Mesenchymal stem cell (in vitro differentiated cells and primary cell): ENCODE data around the gene GRK2.

Source experiments
- DNase-seq: peaks from one replicate; pipeline ENCODE4 v3.0.0-alpha.2; 2013
- H2AFZ ChIP-seq: one replicate; pipeline ENCODE4 v1.6.1; 2013; ENCODE audit warnings: low read depth, mild to moderate bottlenecking, control low read depth, inconsistent platforms, low read length, moderate library complexity
- H2AK5ac ChIP-seq: 2 replicates; pipeline ENCODE4 v1.6.1; 2013; ENCODE audit warnings: low read length, moderate library complexity, mild to moderate bottlenecking, inconsistent platforms; ENCODE audit not compliant: severe bottlenecking
- H2BK120ac ChIP-seq: one replicate; pipeline ENCODE4 v1.6.1; 2013; ENCODE audit warnings: low read depth, mild to moderate bottlenecking, inconsistent platforms, low read length, moderate library complexity
- H2BK12ac ChIP-seq, 2 experiments: one replicate each; pipeline ENCODE4 v1.6.1; 2013; ENCODE audit warnings: inconsistent platforms in 2 of 2, low read length in 2 of 2, mild to moderate bottlenecking in 2 of 2, moderate library complexity in 2 of 2, control low read depth in 1 of 2
- H2BK15ac ChIP-seq: one replicate; pipeline ENCODE4 v1.6.1; 2013; ENCODE audit warnings: mild to moderate bottlenecking, low read depth, inconsistent platforms; ENCODE audit not compliant: poor library complexity, severe bottlenecking
- H2BK5ac ChIP-seq: 2 replicates; pipeline ENCODE4 v1.6.1; 2013; ENCODE audit warnings: low read depth, mild to moderate bottlenecking, low read length, control low read depth, inconsistent platforms; ENCODE audit not compliant: poor library complexity, severe bottlenecking
- H3K14ac ChIP-seq, 2 experiments: one replicate each; pipeline ENCODE4 v1.6.1; 2013; ENCODE audit warnings: inconsistent platforms in 2 of 2, low read length in 2 of 2, control low read depth in 1 of 2, mild to moderate bottlenecking in 1 of 2, moderate library complexity in 1 of 2
- H3K18ac ChIP-seq, 2 experiments: one replicate each; pipeline ENCODE4 v1.6.1; 2013; ENCODE audit warnings: inconsistent platforms in 2 of 2, low read length in 2 of 2, control low read depth in 1 of 2, low read depth in 1 of 2, mild to moderate bottlenecking in 1 of 2
- H3K23ac ChIP-seq, 2 experiments: one replicate each; pipeline ENCODE4 v1.6.1; 2013; ENCODE audit warnings: inconsistent platforms in 2 of 2, low read length in 2 of 2, mild to moderate bottlenecking in 2 of 2, moderate library complexity in 2 of 2, control low read depth in 1 of 2
- H3K27ac ChIP-seq: 2 replicates; pipeline ENCODE4 v1.5.1; 2013; ENCODE audit warnings: mild to moderate bottlenecking, moderate library complexity, low read length, control low read depth, inconsistent platforms; ENCODE audit not compliant: poor library complexity, severe bottlenecking
- H3K27me3 ChIP-seq, 2 experiments: 2 replicates each; pipeline versions ENCODE4 v1.6.1 to v1.7.0; 2013; ENCODE audit warnings: low read length in 2 of 2, mild to moderate bottlenecking in 2 of 2, moderate library complexity in 2 of 2, control low read depth in 1 of 2, inconsistent platforms in 1 of 2; ENCODE audit not compliant: control insufficient read depth in 1 of 2, insufficient read depth in 1 of 2
- H3K36me3 ChIP-seq, 2 experiments: 2 replicates each; pipeline versions ENCODE4 v1.6.1 to v1.7.0; 2013; ENCODE audit warnings: low read length in 2 of 2, control low read depth in 1 of 2, inconsistent platforms in 1 of 2, low read depth in 1 of 2, mild to moderate bottlenecking in 1 of 2; ENCODE audit not compliant: insufficient read depth in 2 of 2, control insufficient read depth in 1 of 2
- H3K4ac ChIP-seq, 2 experiments: one replicate each; pipeline ENCODE4 v1.6.1; 2013; ENCODE audit warnings: inconsistent platforms in 2 of 2, low read length in 2 of 2, mild to moderate bottlenecking in 2 of 2, moderate library complexity in 2 of 2, control low read depth in 1 of 2, low read depth in 1 of 2
- H3K4me1 ChIP-seq: 2 replicates; pipeline ENCODE4 v1.6.1; 2013; ENCODE audit warnings: low read depth, low read length, control low read depth; ENCODE audit not compliant: control insufficient read depth, insufficient read depth
- H3K4me2 ChIP-seq: 2 replicates; pipeline ENCODE4 v1.6.1; 2013; ENCODE audit warnings: low read length, mild to moderate bottlenecking, inconsistent platforms; ENCODE audit not compliant: poor library complexity, severe bottlenecking
- H3K4me3 ChIP-seq, 2 experiments: 2 replicates each; pipeline versions ENCODE4 v1.5.1 to v1.7.0; 2013; ENCODE audit warnings: low read length in 2 of 2, mild to moderate bottlenecking in 2 of 2, control low read depth in 1 of 2, low read depth in 1 of 2; ENCODE audit not compliant: insufficient read depth in 1 of 2
- H3K79me1 ChIP-seq: replicated peaks from 2 replicates; pipeline ENCODE4 v1.6.1; 2013; ENCODE audit warnings: mild to moderate bottlenecking, control low read depth, low read length, inconsistent platforms; ENCODE audit not compliant: poor library complexity, severe bottlenecking
- H3K9ac ChIP-seq: 2 replicates; pipeline ENCODE4 v1.7.0; 2013; ENCODE audit warnings: mild to moderate bottlenecking, low read length, moderate library complexity
- H3K9me3 ChIP-seq: 2 replicates; pipeline ENCODE4 v1.7.0; 2013; ENCODE audit warnings: mild to moderate bottlenecking, low read length; ENCODE audit not compliant: control insufficient read depth
- H4K8ac ChIP-seq: one replicate; pipeline ENCODE4 v1.6.1; 2013; ENCODE audit warnings: inconsistent platforms, mild to moderate bottlenecking, low read length, moderate library complexity
- H4K91ac ChIP-seq: one replicate; pipeline ENCODE4 v1.6.1; 2013; ENCODE audit warnings: mild to moderate bottlenecking, low read length, inconsistent platforms
- WGBS: methylation state at CpG from one replicate; pipeline ENCODE4 v1.1.7; 2013; ENCODE audit warnings: mixed read lengths; 5-methylcytosine and 5-hydroxymethylcytosine counted together

The GRK2 gene

GRCh38 chr11:67302571-67303131 is 36.4 kb downstream of the GRK2 start:
- DNase-seq: peak; percentile 64

GRCh38 chr11:67303132-67303834 is 37.0 kb downstream of the GRK2 start, which contains the start of gene SSH3:
SSH3 (plus strand) TSS chr11:67303530; CDS start chr11:67303626, 96 bp downstream.
- Histone ChIP-seq H3K36me3 (peaks cover 44 to 54% of the 10 kb centered on the region in 2 experiments), H3K23ac (peak within 1 kb of the TSS in 1 of 2 experiments; percentile 95), H4K8ac (peak within 1 kb of the TSS; percentile 83), H3K27ac (peak within 1 kb of the TSS; percentile 37), H3K4me2 (peak within 1 kb of the TSS; percentile 88), H3K9me3 (no peaks in the 10 kb centered on the region), H4K91ac (peak within 1 kb of the TSS; percentile 92), H2AFZ (peak within 1 kb of the TSS; percentile 67), H3K4me1 (peaks cover 35% of the 10 kb centered on the region), H3K4ac (peak within 1 kb of the TSS; percentile 92 to 93), H3K18ac (peak within 1 kb of the TSS; percentile 90 to 96), H3K4me3 (peak within 1 kb of the TSS; percentile 86 to 90), H2BK15ac (peak within 1 kb of the TSS; percentile 92), H3K14ac (peak within 1 kb of the TSS in 1 of 2 experiments; percentile 97), H2BK12ac (peak within 1 kb of the TSS; percentile 77 to 83), H2BK120ac (peak within 1 kb of the TSS; percentile 68), H3K9ac (peak within 1 kb of the TSS; percentile 82), H3K27me3 (no peaks in the 10 kb centered on the region), H2BK5ac (peak within 1 kb of the TSS; percentile 49), H2AK5ac (peak within 1 kb of the TSS; percentile 33), H3K79me1 (peaks cover 31% of the 10 kb centered on the region)
- 2% methylated on average over 64 of the region's 65 CpGs for WGBS
- peak; percentile 65 for DNase-seq

More at GRCh38 chr11:67302571-67303131, 36.4 kb downstream of the GRK2 start:
- Histone ChIP-seq H4K91ac (peak overlapping the region; percentile 1), H3K4ac (peak overlapping the region; percentile 42 to 66), H2BK15ac (peak overlapping the region; percentile 38), H3K14ac (peak overlapping the region in 1 of 2 experiments; percentile 90), H3K9ac (peak overlapping the region; percentile 82), H2AK5ac (no peak overlapping the region), H3K4me3 (peak overlapping the region; percentile 86 to 90), H2BK120ac (no peak overlapping the region), H3K27me3 (no peaks in the 10 kb centered on the region), H3K36me3 (peaks cover 50 to 51% of the 10 kb centered on the region in 2 experiments), H3K27ac (peak overlapping the region; percentile 37), H4K8ac (peak overlapping the region; percentile 83), H3K4me2 (peak overlapping the region; percentile 88), H3K79me1 (peaks cover 31% of the 10 kb centered on the region), H2BK5ac (no peak overlapping the region), H2BK12ac (peak overlapping the region in 1 of 2 experiments; percentile 77), H2AFZ (no peak overlapping the region), H3K18ac (peak overlapping the region; percentile 26 to 29), H3K23ac (peak overlapping the region in 1 of 2 experiments; percentile 34), H3K4me1 (peaks cover 35% of the 10 kb centered on the region), H3K9me3 (no peaks in the 10 kb centered on the region)
- WGBS: 22% methylated on average over 22 of the region's 23 CpGs

GRCh38 chr11:67303835-67304411 is 37.6 kb downstream of the GRK2 start:
- Histone ChIP-seq H3K27ac (no peak overlapping the region), H3K4ac (peak overlapping the region; percentile 71 to 93), H3K23ac (peak overlapping the region in 1 of 2 experiments; percentile 18), H2AK5ac (peak overlapping the region; percentile 33), H3K14ac (peak overlapping the region in 1 of 2 experiments; percentile 53), H2BK12ac (peak overlapping the region; percentile 29 to 83), H3K4me2 (peak overlapping the region; percentile 88), H2BK120ac (peak overlapping the region; percentile 68), H2AFZ (no peak overlapping the region), H3K4me3 (peak overlapping the region; percentile 86 to 90), H3K36me3 (peaks cover 40 to 56% of the 10 kb centered on the region in 2 experiments), H3K9me3 (no peaks in the 10 kb centered on the region), H3K9ac (peak overlapping the region; percentile 82), H4K91ac (peak overlapping the region; percentile 76), H3K79me1 (peaks cover 28% of the 10 kb centered on the region), H3K27me3 (no peaks in the 10 kb centered on the region), H2BK15ac (peak overlapping the region; percentile 92), H2BK5ac (peak overlapping the region; percentile 49), H3K4me1 (peaks cover 35% of the 10 kb centered on the region), H4K8ac (peak overlapping the region; percentile 83), H3K18ac (peak overlapping the region; percentile 75 to 90)
- WGBS: 9% methylated on average over 35 of the region's 43 CpGs
- no peak for DNase-seq
